ENCODE results near the gene HMBS. TPM values are rescaled to one million over a fixed set of nuclear protein-coding genes. Genes with fewer than 3 reads are reported as not detected.

The HMBS gene
- total RNA-seq, 4 donors from 2014 or later: 10.7 to 21.7 (median 15.0) TPM

- TF ChIP-seq CTCF (IDR thresholded peaks at IDR 0.05): no peak
- TF ChIP-seq POLR2A (IDR thresholded peaks at IDR 0.05): no peak
Measured at GRCh38 chr11:119120639-119121007, 35.9 kb downstream of the HMBS start.

GRCh38 chr11:119121008-119121810 lies 36.5 kb downstream of the HMBS start, which contains the start of gene HINFP:
TSS of gene HINFP (plus strand) at chr11:119121580. CDS start at chr11:119126945, 5,365 bp downstream.
- TF ChIP-seq POLR2A (IDR thresholded peaks at IDR 0.05) (peak; percentile 31 to 77), CTCF (IDR thresholded peaks at IDR 0.05) (no peak)
- Histone ChIP-seq H3K9me3 (no peaks in the 10 kb centered on the region), H3K27ac (peak within 1 kb of the TSS; percentile 77 to 88 (median 86)), H3K4me1 (peaks cover 0 to 16% (median 4%) of the 10 kb centered on the region in 4 donors), H3K4me3 (peak within 1 kb of the TSS; percentile 73 to 94 (median 82)), H3K36me3 (peaks cover 0 to 31% (median 0%) of the 10 kb centered on the region in 3 donors), H3K27me3 (no peaks in the 10 kb centered on the region)
- DNase-seq: peak; percentile 99 to 100 (median 100)

More at GRCh38 chr11:119120639-119121007, 35.9 kb downstream of the HMBS start:
- H3K4me3 ChIP-seq: peak overlapping the region; percentile 73 to 94 (median 82)
- H3K9me3 ChIP-seq: no peaks in the 10 kb centered on the region
- peaks cover 0 to 16% (median 4%) of the 10 kb centered on the region in 4 donors for H3K4me1 ChIP-seq
- H3K36me3 ChIP-seq: peaks cover 0 to 36% (median 0%) of the 10 kb centered on the region in 3 donors
- H3K27ac ChIP-seq: peak overlapping the region; percentile 66 to 88 (median 86)
- no peak for DNase-seq
- H3K27me3 ChIP-seq: no peaks in the 10 kb centered on the region

- peaks cover 0 to 18% (median 4%) of the 10 kb centered on the region in 4 donors for H3K4me1 ChIP-seq
- H3K36me3 ChIP-seq: peaks cover 0 to 26% (median 0%) of the 10 kb centered on the region in 3 donors
- peak overlapping the region; percentile 77 to 88 (median 86) for H3K27ac ChIP-seq
- no peaks in the 10 kb centered on the region for H3K9me3 ChIP-seq
- H3K27me3 ChIP-seq: no peaks in the 10 kb centered on the region
- peak overlapping the region; percentile 73 to 94 (median 82) for H3K4me3 ChIP-seq
- TF ChIP-seq POLR2A (IDR thresholded peaks at IDR 0.05) (peak in 1 of 2 donors; percentile 5), CTCF (IDR thresholded peaks at IDR 0.05) (no peak)
- no peak for DNase-seq
Measured at GRCh38 chr11:119121811-119122124, 37.1 kb downstream of the HMBS start.

GRCh38 chr11:119125821-119126220 lies 41.1 kb downstream of the HMBS start:
- DNase-seq: peak in 1 of 3 donors; percentile 79
- no peaks in the 10 kb centered on the region for H3K9me3 ChIP-seq
- peak overlapping the region in 3 of 4 donors; percentile 41 to 75 (median 71) for H3K27ac ChIP-seq
- H3K27me3 ChIP-seq: no peaks in the 10 kb centered on the region
- H3K4me3 ChIP-seq: no peak overlapping the region
- H3K4me1 ChIP-seq: peaks cover 0 to 22% (median 4%) of the 10 kb centered on the region in 4 donors
- H3K36me3 ChIP-seq: peaks cover 0 to 51% (median 0%) of the 10 kb centered on the region in 3 donors
- peak in 1 of 2 donors; percentile 38 for TF ChIP-seq POLR2A (IDR thresholded peaks at IDR 0.05)
- peak in 1 of 6 experiments; percentile 9 for TF ChIP-seq CTCF (IDR thresholded peaks at IDR 0.05)

- Histone ChIP-seq H3K27me3 (no peaks in the 10 kb centered on the region), H3K36me3 (peaks cover 0 to 60% (median 0%) of the 10 kb centered on the region in 3 donors), H3K4me1 (peaks cover 0 to 22% (median 4%) of the 10 kb centered on the region in 4 donors), H3K4me3 (no peak overlapping the region), H3K27ac (peak overlapping the region in 2 of 4 donors; percentile 71 to 75), H3K9me3 (no peaks in the 10 kb centered on the region)
- DNase-seq: no peak
- TF ChIP-seq POLR2A (IDR thresholded peaks at IDR 0.05): no peak
- TF ChIP-seq CTCF (IDR thresholded peaks at IDR 0.05): no peak
Measured at GRCh38 chr11:119126675-119127268, 42.1 kb downstream of the HMBS start.
